Lower leg skin (tissue), 4 donors: ENCODE results near the gene SLX4IP. TPM values are rescaled to one million over a fixed set of nuclear protein-coding genes. Genes with fewer than 3 reads are reported as not detected.

Experiments used
- DNase-seq, 2 donors: peaks; one replicate each; pipeline ENCODE4 v3.0.0-alpha.2; 2019; ENCODE audit warnings: low spot score in 2 of 2
- H3K4me3 ChIP-seq: fragments of 200-600 bp; sonication (generic); 2 replicates; pipeline ENCODE4 v1.5.1; 2017; ENCODE audit warnings: mild to moderate bottlenecking, low read depth; ENCODE audit not compliant: poor library complexity, severe bottlenecking
- POLR2A ChIP-seq, 2 donors: fragments of 450-650 bp; IDR thresholded peaks; one replicate each; pipeline ENCODE4 v1.6.1; 2016 to 2017; ENCODE audit warnings: antibody characterized with exemption in 2 of 2, mild to moderate bottlenecking in 1 of 2, moderate library complexity in 1 of 2
- WGBS, 2 donors: methylation state at CpG; one replicate each; pipeline ENCODE4 v1.1.5; 2018; 5-methylcytosine and 5-hydroxymethylcytosine counted together
- intact Hi-C: fragments of 100-400 bp; cut with DNase I; formaldehyde crosslinking; loops from one replicate; pipeline ENCODE4 v1.15.0; 2023; ENCODE audit warnings: low total_unique reads
- total RNA-seq, 4 donors: library from RNA; depleted of rRNA; stranded (reverse); fragments of >200 nt; gene quantifications; one replicate each; pipeline ENCODE4 v1.1.0, GENCODE V29; 2016
- TF ChIP-seq, protein P1 (sequence below), 3 donors: fragments of 450-650 bp; IDR thresholded peaks; one replicate each; pipeline ENCODE4 v1.5.1; 2016; ENCODE audit warnings: antibody characterized with exemption in 3 of 3, mild to moderate bottlenecking in 3 of 3, moderate library complexity in 2 of 3

SLX4IP gene
- total RNA-seq, 4 donors from 2014 or later, result 3.0 to 4.0 (median 3.7) TPM

DNA sequence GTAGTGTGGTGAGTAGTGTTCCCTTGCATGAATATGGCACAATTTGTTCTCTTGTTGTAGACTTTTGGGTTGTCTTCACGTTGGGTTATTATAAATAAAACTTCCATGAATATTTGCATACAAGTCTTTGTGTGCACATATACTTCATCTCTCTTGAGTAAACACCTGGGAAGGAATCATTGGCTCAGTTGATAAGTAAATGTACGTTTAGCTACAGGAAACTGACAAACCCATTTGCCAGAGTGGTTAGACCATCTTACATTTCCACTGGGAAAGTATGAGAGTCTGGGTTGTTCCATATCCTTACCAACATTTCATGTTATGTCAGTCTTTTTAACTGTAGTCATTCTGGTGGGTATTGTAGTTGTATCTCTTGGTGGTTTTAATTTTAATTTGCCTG is 119.2 kb downstream of the SLX4IP start:
- DNase-seq, result no peak
- H3K4me3 ChIP-seq, result no peak overlapping the region
- intact Hi-C loops, result loop anchor here (10.0 kb wide), 1 partner anchor 111 kb away; no protein-coding TSS in a partner anchor
- no peak for TF ChIP-seq POLR2A (IDR thresholded peaks at IDR 0.05)
- TF ChIP-seq, protein P1, sequence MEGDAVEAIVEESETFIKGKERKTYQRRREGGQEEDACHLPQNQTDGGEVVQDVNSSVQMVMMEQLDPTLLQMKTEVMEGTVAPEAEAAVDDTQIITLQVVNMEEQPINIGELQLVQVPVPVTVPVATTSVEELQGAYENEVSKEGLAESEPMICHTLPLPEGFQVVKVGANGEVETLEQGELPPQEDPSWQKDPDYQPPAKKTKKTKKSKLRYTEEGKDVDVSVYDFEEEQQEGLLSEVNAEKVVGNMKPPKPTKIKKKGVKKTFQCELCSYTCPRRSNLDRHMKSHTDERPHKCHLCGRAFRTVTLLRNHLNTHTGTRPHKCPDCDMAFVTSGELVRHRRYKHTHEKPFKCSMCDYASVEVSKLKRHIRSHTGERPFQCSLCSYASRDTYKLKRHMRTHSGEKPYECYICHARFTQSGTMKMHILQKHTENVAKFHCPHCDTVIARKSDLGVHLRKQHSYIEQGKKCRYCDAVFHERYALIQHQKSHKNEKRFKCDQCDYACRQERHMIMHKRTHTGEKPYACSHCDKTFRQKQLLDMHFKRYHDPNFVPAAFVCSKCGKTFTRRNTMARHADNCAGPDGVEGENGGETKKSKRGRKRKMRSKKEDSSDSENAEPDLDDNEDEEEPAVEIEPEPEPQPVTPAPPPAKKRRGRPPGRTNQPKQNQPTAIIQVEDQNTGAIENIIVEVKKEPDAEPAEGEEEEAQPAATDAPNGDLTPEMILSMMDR (IDR thresholded peaks at IDR 0.05), result no peak
- 82 to 83% methylated on average over 2 of the region's 2 CpGs for WGBS, 2 donors

DNA sequence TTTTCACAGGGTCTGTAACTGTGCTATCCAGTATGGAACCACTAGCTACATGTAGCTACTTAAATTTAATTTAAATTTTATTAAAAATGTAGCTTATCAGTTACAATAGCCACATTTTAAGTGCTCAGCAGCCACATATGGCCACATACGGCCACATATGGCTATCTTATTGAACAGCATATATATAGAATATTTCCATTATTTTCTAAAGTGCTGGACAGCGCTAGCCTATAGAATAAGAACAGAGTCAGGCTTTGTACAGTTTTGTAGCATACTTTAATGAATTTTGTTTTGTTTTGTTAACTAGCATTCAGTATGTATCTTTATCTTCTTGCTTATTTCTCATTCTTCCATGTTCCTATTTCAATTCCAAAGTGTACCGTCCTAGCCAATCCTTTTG is 120.3 kb downstream of the SLX4IP start:
- 95 to 96% methylated on average over 3 of the region's 3 CpGs for WGBS, 2 donors
- TF ChIP-seq POLR2A (IDR thresholded peaks at IDR 0.05), result no peak
- TF ChIP-seq, protein P1 (IDR thresholded peaks at IDR 0.05), result no peak

DNA sequence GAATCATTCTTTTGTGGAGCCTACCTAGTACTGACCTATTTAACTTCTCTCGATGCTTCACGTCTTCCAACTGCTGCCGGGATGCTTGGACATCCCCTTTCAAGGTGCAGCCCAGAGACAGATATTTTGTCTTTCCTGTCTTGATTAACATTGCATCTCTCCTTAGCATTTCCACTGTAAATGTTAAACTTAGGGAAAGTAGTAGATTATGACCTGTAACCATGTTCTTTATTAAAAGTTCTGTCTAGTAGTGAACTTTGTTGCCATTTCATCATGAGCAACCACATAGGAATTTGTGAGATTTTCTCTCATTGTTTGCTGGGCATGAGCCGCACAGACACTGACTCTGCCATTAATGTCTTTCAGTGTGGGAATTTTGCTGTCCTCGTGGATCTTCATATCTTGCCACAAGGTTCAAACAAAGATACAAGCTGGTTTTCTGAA is 120.8 kb downstream of the SLX4IP start:
- no peak overlapping the region for H3K4me3 ChIP-seq
- 57 to 65% methylated on average over 5 of the region's 5 CpGs for WGBS, 2 donors
- TF ChIP-seq, protein P1 (IDR thresholded peaks at IDR 0.05), result no peak
- TF ChIP-seq POLR2A (IDR thresholded peaks at IDR 0.05), result no peak
- DNase-seq, result no peak
- intact Hi-C loops, result loop anchor here (10.0 kb wide), 1 partner anchor 109 kb away; no protein-coding TSS in a partner anchor

More for the DNA sequence above, 120.3 kb downstream of the SLX4IP start:
- H3K4me3 ChIP-seq, result no peak overlapping the region
- intact Hi-C loops, result loop anchor here (10.0 kb wide), 1 partner anchor 109 kb away; no protein-coding TSS in a partner anchor
- DNase-seq, result no peak

DNA sequence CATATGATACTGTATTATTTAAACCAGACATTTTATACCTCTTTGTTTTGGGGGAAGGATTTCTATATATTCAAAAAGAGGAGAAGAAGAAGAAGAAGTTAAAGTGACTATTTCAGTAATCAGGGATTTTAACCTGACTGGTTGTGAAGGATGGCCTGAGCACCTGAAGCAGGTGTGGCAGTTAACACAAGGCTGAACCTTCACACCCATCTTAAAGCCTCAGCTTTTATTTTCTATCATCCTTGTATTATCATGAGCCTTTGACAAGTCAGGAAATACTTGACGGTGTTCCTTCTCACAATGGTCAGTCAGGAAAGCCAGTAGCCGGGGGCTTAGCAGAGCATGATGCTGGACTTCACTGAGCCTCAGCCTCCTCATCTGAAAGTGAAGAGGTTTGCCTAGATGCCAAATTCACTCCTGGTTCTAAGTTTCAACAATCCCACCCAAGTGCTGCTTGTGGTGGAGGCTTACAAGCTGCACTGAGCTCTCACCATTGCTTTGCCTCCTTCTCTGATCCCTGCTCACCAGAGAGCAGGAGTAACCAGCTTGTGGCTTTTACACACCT is 121.5 kb downstream of the SLX4IP start:
- no peak overlapping the region for H3K4me3 ChIP-seq
- intact Hi-C loops, result loop anchor here (10.0 kb wide), 1 partner anchor 108 kb away; no protein-coding TSS in a partner anchor
- no peak for DNase-seq
- TF ChIP-seq POLR2A (IDR thresholded peaks at IDR 0.05), result no peak
- TF ChIP-seq, protein P1 (IDR thresholded peaks at IDR 0.05), result no peak
- 78 to 88% methylated on average over 2 of the region's 2 CpGs for WGBS, 2 donors

DNA sequence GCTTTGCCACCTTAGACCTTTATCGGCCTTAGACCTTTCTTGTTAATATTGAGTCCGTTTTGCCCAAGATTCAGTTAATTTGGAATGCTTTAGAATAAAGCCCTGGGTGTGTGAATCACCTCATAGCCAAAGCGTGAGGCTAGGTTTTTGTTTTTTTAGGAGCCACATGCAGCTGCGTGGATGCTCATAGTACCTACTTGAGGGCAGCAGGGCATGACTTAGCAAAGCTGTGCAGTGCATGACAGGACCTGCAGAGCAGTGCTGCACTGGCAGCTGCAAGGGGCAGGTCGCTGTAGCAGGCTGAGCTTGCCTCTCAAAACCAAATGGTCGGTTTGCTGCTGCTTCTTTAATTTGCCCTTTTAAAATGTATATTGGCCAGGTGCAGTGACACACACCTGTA is 122.6 kb downstream of the SLX4IP start:
- 46 to 79% methylated on average over 6 of the region's 6 CpGs for WGBS, 2 donors
- intact Hi-C loops, result loop anchor here (10.0 kb wide), 1 partner anchor 107 kb away; no protein-coding TSS in a partner anchor
- no peak for DNase-seq
- TF ChIP-seq, protein P1 (IDR thresholded peaks at IDR 0.05), result no peak
- no peak for TF ChIP-seq POLR2A (IDR thresholded peaks at IDR 0.05)
- H3K4me3 ChIP-seq, result no peak overlapping the region
